Eye (tissue), 1 donor: ENCODE measurements around the gene FGGY.
A peak's percentile ranks its signal among the peaks of the same experiment; 100 is the strongest.
"Not testable (repeated sequence)": the region's sequence is repeated elsewhere in the genome, so short reads cannot be mapped to it uniquely, and the experiment has no call there.

ENCODE experiments used
- DNase-seq: peaks from one replicate; pipeline ENCODE4 v3.0.0-alpha.2; 2015

FGGY gene

DNA sequence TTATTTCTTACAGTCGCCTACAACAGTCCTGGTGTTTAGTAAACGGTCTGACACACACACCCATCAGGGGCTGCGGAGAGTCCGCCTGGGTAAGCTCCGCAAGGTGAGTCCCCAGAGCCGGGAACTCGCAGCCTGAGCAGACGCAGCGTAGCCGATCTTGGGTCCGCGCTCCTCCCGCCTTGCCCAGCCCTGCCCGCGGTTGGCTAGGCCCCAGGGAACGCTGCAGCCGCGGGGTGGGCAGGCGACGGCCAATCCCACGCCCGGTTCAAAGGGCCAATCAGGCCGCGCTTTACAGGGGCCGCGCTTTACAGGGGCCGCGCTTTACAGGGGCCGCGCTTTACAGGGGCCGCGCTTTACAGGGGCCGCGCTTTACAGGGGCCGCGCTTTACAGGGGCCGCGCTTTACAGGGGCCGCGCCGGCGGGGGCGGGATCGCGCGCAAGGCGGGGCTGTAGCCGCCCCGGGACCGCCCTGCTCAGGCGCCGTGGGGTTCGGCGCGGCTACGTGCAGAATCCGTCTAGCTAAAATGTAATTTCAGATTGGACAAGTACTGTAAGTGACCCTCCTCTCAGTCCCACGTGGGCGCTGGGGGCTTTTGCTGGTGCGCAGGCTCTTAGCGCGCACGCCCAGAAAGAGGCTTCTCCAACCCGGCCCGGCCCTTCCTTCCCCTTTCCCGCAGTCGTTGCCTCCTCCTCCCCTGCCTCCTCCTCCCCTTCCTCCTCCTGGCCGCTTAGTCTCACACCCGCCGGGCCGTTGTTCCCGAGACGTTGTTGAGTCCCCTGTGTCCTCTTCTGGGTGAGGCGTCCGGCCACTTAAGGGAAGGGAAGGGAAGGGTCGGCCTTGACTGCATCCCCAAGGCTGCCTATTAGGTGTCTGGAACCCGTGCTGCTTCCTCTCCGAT lies at the start of gene FGGY:
FGGY (plus strand) TSS at position 737 of the 899 bp plus-strand sequence. CDS start 24,456 bp downstream, outside the sequence.
- peak; percentile 98 for DNase-seq

DNA sequence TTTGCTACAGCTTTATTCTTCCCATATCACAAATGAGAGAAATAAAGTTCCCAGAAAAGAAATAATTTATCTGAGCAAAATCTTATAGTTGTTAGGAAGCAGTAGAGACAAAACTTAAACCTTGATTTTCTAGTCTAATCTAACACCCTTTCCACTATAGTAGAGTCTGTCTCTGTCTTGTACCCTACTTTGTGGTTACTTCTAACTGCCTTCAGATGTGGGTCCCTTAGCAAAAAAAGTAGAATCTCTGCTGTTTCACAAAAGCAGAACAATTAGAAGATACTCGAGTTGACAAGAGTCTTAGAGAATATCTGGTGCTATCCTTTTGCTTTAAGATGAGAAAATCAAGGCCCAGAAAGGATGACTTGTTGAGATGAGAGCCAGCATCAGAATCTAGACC lies 48.1 kb upstream of the FGGY start:
- no peak for DNase-seq

- no peak for DNase-seq
Measured at GRCh38 chr1:59249396-59250137, 47.3 kb upstream of the FGGY start.

- DNase-seq, result not testable (repeated sequence)
Measured at GRCh38 chr1:59251061-59251460, 45.8 kb upstream of the FGGY start.

DNA sequence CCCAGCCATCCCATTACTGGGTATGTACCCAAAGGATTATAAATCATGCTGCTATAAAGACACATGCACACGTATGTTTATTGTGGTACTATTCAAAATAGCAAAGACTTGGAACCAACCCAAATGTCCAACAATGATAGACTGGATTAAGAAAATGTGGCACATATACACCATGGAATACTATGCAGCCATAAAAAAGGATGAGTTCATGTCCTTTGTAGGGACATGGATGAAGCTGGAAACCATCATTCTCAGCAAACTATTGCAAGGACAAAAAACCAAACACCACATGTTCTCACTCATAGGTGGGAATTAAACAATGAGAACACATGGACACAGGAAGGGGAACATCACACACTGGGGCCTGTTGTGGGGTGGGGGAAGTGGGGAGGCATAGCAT lies 40.5 kb upstream of the FGGY start:
- DNase-seq, result not testable (repeated sequence)

GRCh38 chr1:59258412-59259032 lies 38.4 kb upstream of the FGGY start:
- no peak for DNase-seq

DNA sequence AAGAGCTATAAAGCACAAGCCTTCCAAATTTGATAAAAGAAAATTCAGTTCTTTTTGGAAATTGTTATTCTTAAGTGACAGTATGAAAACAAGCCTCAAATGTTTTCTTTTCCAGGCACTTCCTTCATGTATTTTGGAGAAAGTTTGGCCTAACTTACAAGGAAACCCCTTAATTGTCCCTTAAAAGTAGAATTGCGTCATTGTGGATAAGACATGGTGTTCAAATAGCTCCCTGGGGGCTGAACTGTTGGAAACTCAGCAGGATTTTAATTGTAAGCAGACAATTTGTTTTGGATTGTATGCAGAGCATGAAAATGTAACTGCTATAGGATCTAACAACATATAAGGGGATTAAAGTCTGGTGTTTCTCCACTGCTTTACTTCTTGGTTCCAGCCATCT lies 35.4 kb upstream of the FGGY start:
- DNase-seq, result peak; percentile 77

- no peak for DNase-seq
Measured at GRCh38 chr1:59262631-59263030, 34.3 kb upstream of the FGGY start.

DNA sequence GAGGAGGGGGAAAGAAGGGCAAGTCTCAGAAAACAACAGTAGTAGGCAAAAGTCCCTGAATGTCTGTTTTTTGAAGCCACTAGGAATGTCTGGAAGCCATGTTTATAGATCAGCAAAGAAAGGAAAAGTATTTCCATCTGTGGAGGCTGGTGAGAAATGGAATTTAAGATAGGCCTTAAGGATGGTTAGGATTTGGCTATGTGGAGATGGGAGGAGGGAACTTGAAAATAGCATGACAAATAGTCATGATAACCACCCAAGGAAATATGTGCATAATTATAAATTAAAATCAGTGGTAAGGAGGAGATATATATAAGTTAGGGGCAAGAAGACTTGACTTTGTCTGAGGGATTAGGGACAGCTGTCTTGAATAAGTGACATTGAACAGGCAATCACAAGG lies 33.8 kb upstream of the FGGY start:
- DNase-seq, result no peak

- no peak for DNase-seq
Measured at GRCh38 chr1:59265622-59266021, 31.3 kb upstream of the FGGY start.

DNA sequence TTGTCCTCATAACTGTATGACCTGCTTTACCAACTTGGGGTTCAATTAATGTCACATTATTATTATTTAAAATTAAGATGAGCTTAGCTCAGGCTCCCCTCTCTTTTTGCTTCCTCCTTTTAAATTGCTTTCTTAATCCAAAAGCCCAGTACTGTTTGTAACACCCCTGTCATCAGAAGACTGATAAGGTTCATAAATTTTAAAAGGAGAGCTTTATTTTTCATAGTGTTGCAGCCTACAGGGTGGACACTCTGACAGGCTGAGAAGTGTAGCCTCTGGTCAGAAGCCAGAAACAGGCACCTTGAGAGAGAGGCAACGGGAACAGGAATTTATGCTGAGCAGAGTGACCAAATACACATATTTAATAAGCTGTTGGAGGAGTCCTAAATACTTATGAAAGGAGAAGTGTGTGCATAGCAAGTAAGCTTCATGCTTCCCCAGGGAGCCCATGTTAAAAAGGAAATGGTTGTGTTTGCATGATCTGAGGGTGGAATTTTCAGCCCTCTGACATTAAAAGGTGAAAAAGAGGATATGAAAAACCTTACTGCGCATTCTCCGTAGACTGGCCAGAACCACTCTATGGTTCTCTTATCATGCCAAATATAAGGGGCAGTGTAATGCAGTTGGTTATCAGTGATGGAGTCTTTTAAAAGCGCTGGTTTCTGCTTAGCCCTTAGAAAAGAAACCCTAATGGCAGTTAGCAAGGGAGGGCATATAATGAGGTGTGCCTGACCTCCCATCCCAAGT lies 30.5 kb upstream of the FGGY start:
- no peak for DNase-seq

GRCh38 chr1:59266927-59267293 lies 30.0 kb upstream of the FGGY start:
- no peak for DNase-seq

DNA sequence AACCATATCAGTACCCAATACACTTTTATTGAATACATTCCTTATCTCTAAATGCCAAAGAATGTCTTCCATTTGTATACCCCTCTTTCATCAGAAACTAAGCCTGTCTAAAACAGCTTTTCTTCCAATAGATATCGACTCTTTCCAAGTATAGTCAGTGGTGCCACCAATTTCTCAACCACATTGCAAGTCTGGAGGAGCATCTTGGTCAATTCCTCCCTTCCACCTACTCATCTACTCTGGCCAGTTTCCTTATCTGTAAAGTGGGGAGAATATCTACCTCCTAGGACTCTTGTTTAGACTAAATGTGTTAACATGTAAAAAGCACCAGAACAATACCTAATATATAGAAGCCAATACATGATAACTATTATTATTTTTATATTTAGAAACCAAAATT lies 28.5 kb upstream of the FGGY start:
- no peak for DNase-seq

DNA sequence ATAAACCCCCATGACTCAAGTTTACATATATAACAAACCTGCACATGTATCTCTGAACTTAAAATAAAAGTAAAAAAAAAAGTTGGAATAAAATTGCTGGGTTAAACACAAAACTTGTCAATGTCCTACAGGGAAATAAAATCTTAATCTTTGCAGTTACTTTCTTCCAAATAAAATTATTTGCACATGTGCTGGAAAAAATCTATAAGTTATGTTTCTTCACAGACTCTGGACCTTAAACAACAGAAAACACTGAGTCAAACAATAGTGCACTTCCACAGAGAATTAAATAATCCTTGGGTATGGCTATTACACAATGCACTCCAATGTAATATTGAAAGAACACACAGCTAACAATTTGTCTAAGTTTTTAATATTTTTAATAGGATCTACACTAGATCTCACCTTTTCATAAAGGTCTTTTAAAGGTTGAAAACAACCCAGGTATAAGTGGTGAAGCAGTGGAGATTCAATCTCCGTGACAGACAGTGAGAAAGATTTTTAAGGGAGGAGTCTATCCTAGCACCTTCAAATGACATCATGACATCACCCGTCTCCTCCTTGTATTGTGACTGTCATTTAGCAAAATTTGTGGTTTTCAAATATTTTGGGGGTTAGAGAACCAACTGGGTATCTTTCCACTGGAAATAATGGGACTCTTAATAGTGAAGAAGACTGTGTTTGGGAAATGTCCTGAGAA lies 25.2 kb upstream of the FGGY start:
- no peak for DNase-seq

DNA sequence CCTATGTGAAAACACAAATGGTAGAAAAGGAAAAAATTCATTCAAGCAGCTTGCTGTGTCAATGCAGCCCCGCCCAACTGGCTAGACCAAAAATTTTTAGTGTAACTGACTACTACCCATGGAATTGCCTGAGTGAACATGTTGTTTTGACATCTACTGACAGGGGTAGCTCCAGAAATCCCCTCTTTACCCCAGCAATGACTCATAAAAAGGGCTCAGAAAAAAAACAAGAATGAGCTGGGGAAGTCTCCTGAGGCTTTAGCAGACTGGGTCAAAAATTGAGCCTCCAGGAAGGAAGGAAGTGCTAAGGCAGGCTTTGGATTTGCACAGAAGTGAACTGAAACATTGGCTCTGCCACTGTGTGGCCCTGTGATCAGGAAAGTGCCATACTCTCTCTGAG lies 24.4 kb upstream of the FGGY start:
- no peak for DNase-seq

GRCh38 chr1:59276439-59276851 lies 20.4 kb upstream of the FGGY start:
- no peak for DNase-seq

DNA sequence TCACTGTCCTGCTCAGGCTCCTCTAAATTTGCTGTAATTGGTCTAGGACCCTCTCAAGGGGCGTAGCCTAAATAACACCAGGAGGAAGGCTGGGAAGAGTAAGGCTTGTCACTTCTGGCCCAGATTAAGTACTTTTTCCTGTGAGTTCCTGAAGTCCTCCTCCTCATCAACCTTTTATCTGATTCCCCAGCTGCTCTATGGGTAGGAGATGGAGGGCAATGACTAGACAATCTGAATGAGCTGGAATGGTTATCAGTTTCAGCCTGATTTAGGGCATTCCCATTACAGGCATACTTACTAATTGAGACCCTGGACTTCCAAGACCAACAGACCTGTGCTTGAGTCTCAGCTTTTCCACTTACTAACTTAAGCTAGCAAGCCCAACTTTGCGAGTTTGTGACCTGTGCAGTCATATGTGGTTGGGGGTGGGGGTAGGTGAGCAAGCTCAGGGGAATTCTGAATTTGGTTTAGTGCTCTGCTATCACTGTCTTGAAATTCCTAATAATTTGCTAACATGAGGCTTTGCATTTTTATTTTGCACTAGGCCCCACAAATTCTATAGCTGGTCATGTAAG lies 18.0 kb upstream of the FGGY start:
- DNase-seq, result no peak

GRCh38 chr1:59279645-59280044 lies 17.2 kb upstream of the FGGY start:
- DNase-seq, result no peak

GRCh38 chr1:59282951-59283350 lies 13.9 kb upstream of the FGGY start:
- no peak for DNase-seq

GRCh38 chr1:59285691-59286090 lies 11.2 kb upstream of the FGGY start:
- no peak for DNase-seq

DNA sequence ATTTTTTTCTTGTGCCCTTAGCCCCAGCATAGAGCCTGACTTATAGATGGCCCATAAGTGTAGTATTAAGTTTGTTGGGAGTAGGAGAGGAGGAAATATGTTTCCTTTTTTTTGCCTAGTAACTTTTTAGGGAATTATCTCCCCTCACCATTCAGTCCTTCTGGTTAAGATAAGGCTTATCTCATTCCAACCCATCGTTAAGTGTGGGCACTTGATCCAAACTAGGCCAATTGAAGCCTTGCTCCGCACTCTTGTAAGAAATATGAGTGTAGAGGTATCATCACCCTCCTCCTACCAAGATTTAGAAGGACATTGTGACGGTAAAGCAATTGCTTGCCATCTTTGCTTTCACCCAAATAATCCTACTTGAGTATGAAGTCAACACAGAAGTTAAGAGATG lies 8.8 kb upstream of the FGGY start:
- DNase-seq, result no peak

DNA sequence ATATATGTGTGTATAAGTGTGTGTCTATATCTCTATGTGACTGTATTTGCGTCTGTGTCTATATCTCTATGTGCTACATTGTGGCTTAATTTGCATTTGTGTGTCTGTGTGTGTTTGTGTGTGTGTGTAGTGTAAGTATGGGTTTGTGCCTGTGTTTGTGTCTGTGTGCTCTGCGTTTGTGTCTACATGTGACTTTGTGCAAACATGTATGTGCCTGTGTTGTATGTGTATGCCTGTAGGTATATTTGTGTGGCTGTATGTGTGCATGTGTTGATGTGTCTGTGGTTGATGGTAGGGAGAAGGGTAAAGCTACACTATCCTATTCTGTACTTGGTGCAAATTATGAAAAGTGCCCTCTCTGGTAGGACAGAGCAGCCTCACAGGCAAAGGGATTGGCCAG lies 7.3 kb upstream of the FGGY start:
- DNase-seq, result no peak
